ENCODE data around the gene ARMC7. TPM values are rescaled to one million over a fixed set of nuclear protein-coding genes. Genes with fewer than 3 reads are reported as not detected.

The ARMC7 gene
- total and polyA plus RNA-seq, 10 of the 15 experiments (the other 5 are each of a cell fraction or from before 2014, with no cell fraction given), result 1.5 to 19.8 (median 6.3) TPM

- Histone ChIP-seq H4K20me1 (ENCODE audit: control insufficient read depth, insufficient read depth) (no peaks in the 10 kb centered on the region), H3K4me1 (ENCODE audit: control insufficient read depth, insufficient read depth, low read length) (peaks cover 13% of the 10 kb centered on the region), H3K9ac (ENCODE audit: control insufficient read depth, insufficient read depth, low read length) (peak within 1 kb of the TSS; percentile 77), H3K27me3 (replicated peaks in 1 of 2; ENCODE audit: control insufficient read depth in 2 of 2, insufficient read depth in 2 of 2, low read length in 1 of 2) (no peaks in the 10 kb centered on the region), H3K36me3 (ENCODE audit: control insufficient read depth in 2 of 2, insufficient read depth in 2 of 2, low read length in 1 of 2) (no peaks in the 10 kb centered on the region), H3K27ac (ENCODE audit: control insufficient read depth, insufficient read depth) (peak within 1 kb of the TSS; percentile 50), H2AFZ (ENCODE audit: control insufficient read depth, low read depth, low read length) (peak within 1 kb of the TSS; percentile 94), H3K4me2 (ENCODE audit: control insufficient read depth, insufficient read depth) (peak within 1 kb of the TSS; percentile 98), H3K9me3 (replicated peaks; ENCODE audit: control insufficient read depth, insufficient read depth, low read length) (no peaks in the 10 kb centered on the region), H3K79me2 (ENCODE audit: control insufficient read depth, insufficient read depth, low read length) (no peaks in the 10 kb centered on the region), H3K4me3 (peak within 1 kb of the TSS; percentile 69)
- ChIA-PET RAD21 (ENCODE audit: unreplicated experiment) (interaction anchor here (0.7 to 1.7 kb wide), 6 partner anchors 9 to 75 kb away, joined by 3 to 9 read pairs (median 4); partner anchors contain the start of gene MRPL58), SMC1A (ENCODE audit: uncharacterized antibody, unreplicated experiment) (interaction anchor here (0.8 to 2.7 kb wide), 3 partner anchors 9 to 26 kb away, joined by 4 to 9 read pairs (median 4); no protein-coding TSS in a partner anchor), POLR2A (interaction anchor here (0.9 to 3.1 kb wide), 5 partner anchors 10 to 126 kb away, joined by 3 to 15 read pairs (median 3); no protein-coding TSS in a partner anchor), CTCF (interaction anchor here (0.6 to 3.1 kb wide), 8 partner anchors 14 to 114 kb away, joined by 3 to 12 read pairs (median 4); no protein-coding TSS in a partner anchor)
- no TSS peak for BruUV-seq (replicated peaks)
- intact Hi-C loops (cut with micrococcal nuclease; ENCODE audit: unreplicated experiment) (no loop called here), in situ Hi-C loops (cut with MboI) (no loop called here)
- DNase-seq (ENCODE audit: low read depth, low spot score) (no peak), FAIRE-seq (no peak), ATAC-seq (peak; percentile 84)
- 13% methylated on average over 47 of the region's 69 CpGs for WGBS (ENCODE audit: insufficient coverage, insufficient replicate concordance, low lambda C conversion rate, missing lambda C conversion rate)
- TF ChIP-seq GATAD2B (conservative IDR thresholded peaks at IDR 0.05; ENCODE audit: low read depth) (peak; percentile 54; the same call in 1 of the 2 replicates), CHD4 (IDR thresholded peaks at IDR 0.05) (no peak), ZNF384 (IDR thresholded peaks at IDR 0.05; ENCODE audit: borderline replicate concordance, low read depth, low read length) (no peak), MTA2 (IDR thresholded peaks at IDR 0.05; ENCODE audit: low read depth) (no peak), SIN3A (IDR thresholded peaks at IDR 0.05; ENCODE audit: low read depth, low read length) (no peak), NFIC (IDR thresholded peaks at IDR 0.05; ENCODE audit: low read depth, low read length) (no peak), SMAD1 (IDR thresholded peaks at IDR 0.05; ENCODE audit: low read depth, partially characterized antibody) (no peak), ETV6 (conservative IDR thresholded peaks at IDR 0.05 in 1 of 2, IDR thresholded peaks at IDR 0.05 in 1 of 2; ENCODE audit: borderline replicate concordance in 1 of 2, low read depth in 1 of 2) (no peak), PAX8 (IDR thresholded peaks at IDR 0.05) (no peak), POLR2A (IDR thresholded peaks at IDR 0.05; ENCODE audit: low read depth, low read length) (peak; percentile 71; the same call in 1 of the 2 replicates), STAT3 (IDR thresholded peaks at IDR 0.05; ENCODE audit: low read depth, low read length) (no peak), SMAD5 (IDR thresholded peaks at IDR 0.05; ENCODE audit: low read depth) (no peak), FOS (IDR thresholded peaks at IDR 0.05; ENCODE audit: borderline replicate concordance, extremely low read depth, insufficient read length) (no peak), SIX5 (IDR thresholded peaks at IDR 0.05; ENCODE audit: low read depth, low read length, severe bottlenecking) (no peak), YY1 (IDR thresholded peaks at IDR 0.05; ENCODE audit: low read depth, low read length) (0 out of 2 replicates have a peak, but pooled peaks have one; percentile 11), RBBP5 (conservative IDR thresholded peaks at IDR 0.05) (no peak), MAX (IDR thresholded peaks at IDR 0.05; ENCODE audit: low read depth, low read length) (no peak), POLR2AphosphoS2 (IDR thresholded peaks at IDR 0.05; ENCODE audit: low read depth, low read length) (no peak), CEBPB (IDR thresholded peaks at IDR 0.05; ENCODE audit: borderline replicate concordance in 1 of 2, low read depth in 2 of 2, low read length in 2 of 2) (no peak), PML (IDR thresholded peaks at IDR 0.05; ENCODE audit: low read length) (no peak), GABPA (IDR thresholded peaks at IDR 0.05; ENCODE audit: low read depth) (no peak), LARP7 (IDR thresholded peaks at IDR 0.05) (peak; percentile 58; the same call in 1 of the 2 replicates), IKZF1 (conservative IDR thresholded peaks at IDR 0.05) (peak; percentile 61; the same call in 1 of the 2 replicates), ELK1 (IDR thresholded peaks at IDR 0.05; ENCODE audit: low read depth, low read length) (no peak), TCF3 (IDR thresholded peaks at IDR 0.05; ENCODE audit: borderline replicate concordance, insufficient read depth, low read depth, low read length) (0 out of 2 replicates have a peak, but pooled peaks have one; percentile 11)
Observed at GRCh38 chr17:75087558-75088453, 22.0 kb upstream of the ARMC7 start, which contains the start of gene SLC16A5. Gene SLC16A5 (plus strand): TSS chr17:75087954. CDS start chr17:75093637, 5,683 bp downstream.

Data from GM12878 (cell line).